HG03469 (cell line): ENCODE data around the gene SRD5A3.

ENCODE experiments used
- ATAC-seq: cut with Tn5 transposase; IDR thresholded peaks from one replicate; pipeline ENCODE4 v1.9.1; 2021; ENCODE audit warnings: mild to moderate bottlenecking, moderate library complexity, moderate number of reproducible peaks; ENCODE audit not compliant: unreplicated experiment

Gene SRD5A3

DNA sequence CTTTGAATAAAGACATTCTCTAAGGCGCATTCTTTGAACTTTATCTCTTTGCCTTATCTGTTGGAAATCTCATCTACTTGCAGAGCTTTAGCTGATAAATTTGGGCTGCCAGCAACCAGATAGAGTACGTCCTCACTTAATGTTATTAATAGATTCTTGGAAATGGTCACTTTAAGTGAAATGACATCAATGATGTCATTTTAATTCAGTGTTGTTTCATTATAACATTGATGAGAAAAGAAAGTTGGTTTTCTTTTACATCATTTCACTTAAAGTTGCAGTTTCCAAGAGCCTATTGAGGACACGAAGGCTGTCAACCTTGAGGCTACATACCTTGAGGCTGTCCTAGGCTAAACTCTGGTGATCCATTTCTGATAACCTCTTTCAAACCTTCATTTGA is 59.0 kb downstream of the SRD5A3 start:
- no peak for ATAC-seq

GRCh38 chr4:55406545-55406944 is 60.5 kb downstream of the SRD5A3 start:
- ATAC-seq: no peak

GRCh38 chr4:55407119-55407518 is 61.1 kb downstream of the SRD5A3 start:
- no peak for ATAC-seq

DNA sequence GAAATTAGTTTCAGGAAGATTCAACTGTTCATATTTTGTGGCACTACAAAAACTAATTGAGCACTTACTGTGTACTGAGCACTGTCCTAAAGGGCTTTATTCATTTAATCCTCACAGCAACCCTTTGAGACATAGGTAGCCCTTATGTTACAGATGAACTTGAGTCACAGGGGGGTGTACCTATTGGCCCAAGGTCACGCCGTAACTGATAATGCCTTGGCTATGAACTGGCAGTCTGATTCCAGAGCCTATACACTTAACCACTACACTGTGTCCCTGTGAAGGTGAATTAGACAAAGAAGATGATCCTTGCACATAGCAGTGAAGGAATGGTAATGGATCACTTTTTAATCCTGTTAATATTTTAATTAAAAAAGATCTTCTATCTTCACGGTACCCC is 61.7 kb downstream of the SRD5A3 start:
- no peak for ATAC-seq

GRCh38 chr4:55409468-55410171 is 63.6 kb downstream of the SRD5A3 start:
- ATAC-seq: peak; percentile 53

DNA sequence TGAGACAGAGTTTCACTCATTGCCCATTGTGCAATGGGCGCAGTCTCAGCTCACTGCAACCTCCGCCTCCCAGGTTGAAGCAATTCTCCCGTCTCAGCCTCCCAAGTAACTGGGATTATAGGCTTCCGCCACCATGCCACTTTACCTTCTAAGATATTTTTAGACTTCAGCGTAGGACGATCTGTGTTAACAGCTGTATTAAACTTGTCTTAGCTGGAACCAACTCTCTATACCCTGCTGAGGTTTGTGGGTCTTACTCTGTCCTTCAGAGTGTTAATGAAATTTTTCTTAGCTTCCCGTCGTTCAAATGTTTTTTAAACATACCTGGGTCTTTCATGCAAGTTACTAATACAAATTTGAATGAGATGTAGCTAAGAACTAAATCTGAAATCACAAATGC is 64.4 kb downstream of the SRD5A3 start:
- no peak for ATAC-seq

- ATAC-seq: no peak
Measured at GRCh38 chr4:55411621-55412020, 65.6 kb downstream of the SRD5A3 start.

- no peak for ATAC-seq
Measured at GRCh38 chr4:55416176-55416575, 70.1 kb downstream of the SRD5A3 start.
